Fibroblast of lung (primary cell): Measurements from ENCODE around the gene IL19.

Source experiments
- CTCF ChIP-seq, 2 donors: IDR thresholded peaks in 1 of 2; conservative IDR thresholded peaks in 1 of 2; 1 replicate in 1 of 2; 2 replicates in 1 of 2; pipeline ENCODE4 v1.5.1; 2011 to 2012; ENCODE audit warnings: low read length in 2 of 2, control low read depth in 1 of 2, inconsistent platforms in 1 of 2, low read depth in 1 of 2, mild to moderate bottlenecking in 1 of 2
- EZH2 ChIP-seq: IDR thresholded peaks from 2 replicates; pipeline ENCODE4 v1.5.1; 2012; ENCODE audit warnings: low read length, control low read depth, mild to moderate bottlenecking; ENCODE audit errors: missing control alignments

- TF ChIP-seq CTCF (conservative IDR thresholded peaks at IDR 0.05 in 1 of 2, IDR thresholded peaks at IDR 0.05 in 1 of 2; ENCODE audit: low read depth in 1 of 2, low read length in 2 of 2) (no peak), EZH2 (no peak)
Measured at GRCh38 chr1:206739411-206740076, 31.0 kb upstream of the IL19 start.
